Glutamatergic neuron (in vitro differentiated cells): ENCODE results near the gene FSIP2. TPM values are rescaled to one million over a fixed set of nuclear protein-coding genes. Genes with fewer than 3 reads are reported as not detected.

Experiments used
- DNase-seq: peaks from one replicate; pipeline ENCODE4 v3.0.0; 2022
- H3K27ac Mint-ChIP-seq: one replicate; pipeline ENCODE4 v1.8.0; 2020; ENCODE audit warnings: mild to moderate bottlenecking, mixed read lengths, inconsistent platforms; ENCODE audit not compliant: unreplicated experiment
- H3K27me3 Mint-ChIP-seq: one replicate; pipeline ENCODE4 v1.8.0; 2020; ENCODE audit warnings: mild to moderate bottlenecking, moderate library complexity, mixed read lengths, inconsistent platforms; ENCODE audit not compliant: unreplicated experiment
- H3K36me3 Mint-ChIP-seq: one replicate; pipeline ENCODE4 v1.8.0; 2020; ENCODE audit warnings: mild to moderate bottlenecking, mixed read lengths, inconsistent platforms; ENCODE audit not compliant: unreplicated experiment
- H3K4me1 Mint-ChIP-seq: one replicate; pipeline ENCODE4 v1.8.0; 2020; ENCODE audit warnings: mild to moderate bottlenecking, low read depth, mixed read lengths, inconsistent platforms; ENCODE audit not compliant: unreplicated experiment
- H3K4me3 Mint-ChIP-seq: one replicate; pipeline ENCODE4 v1.8.0; 2020; ENCODE audit warnings: mild to moderate bottlenecking, mixed read lengths, inconsistent platforms; ENCODE audit not compliant: unreplicated experiment
- H3K9me3 Mint-ChIP-seq: one replicate; pipeline ENCODE4 v1.8.0; 2020; ENCODE audit warnings: mild to moderate bottlenecking, moderate library complexity, mixed read lengths, inconsistent platforms; ENCODE audit not compliant: unreplicated experiment
- total RNA-seq: library from RNA; stranded (reverse); fragmentation: NEBNext Ultra II Directional; extraction: Animal tissue kit (Norgen Biotek cat#: 25700); gene quantifications from one replicate; pipeline ENCODE4 v1.2.1, GENCODE V29; 2021; ENCODE audit not compliant: unreplicated experiment
- TF ChIP-seq, protein P1 (sequence below): fragments of 200-600 bp; sonication (generic); IDR thresholded peaks from one replicate; pipeline ENCODE4 v1.5.0; 2021; ENCODE audit not compliant: partially characterized antibody, unreplicated experiment

Gene FSIP2
- total RNA-seq, 1 donor from 2014 or later = 56.4 TPM

DNA sequence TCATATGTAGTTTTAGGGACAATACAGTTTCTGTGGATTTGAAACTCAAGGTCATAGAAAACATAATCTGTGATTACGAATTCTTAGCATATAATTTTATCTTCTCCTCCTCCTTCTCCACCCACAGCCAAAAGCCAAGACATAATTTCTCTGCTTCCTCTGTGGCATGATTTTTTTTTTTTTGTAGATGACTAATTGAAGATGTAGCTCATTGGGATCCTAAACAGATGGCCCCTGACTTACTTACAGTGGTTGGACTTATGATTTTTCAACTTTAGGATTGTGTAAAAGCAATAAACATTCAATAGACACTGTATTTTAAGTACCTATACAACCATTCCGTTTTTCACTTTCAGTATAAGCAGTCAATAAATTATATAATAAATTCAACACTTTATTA is 42.3 kb downstream of the FSIP2 start:
- Mint-ChIP-seq H3K27me3 (no peaks in the 10 kb centered on the region), H3K4me3 (no peak overlapping the region), H3K36me3 (no peaks in the 10 kb centered on the region), H3K9me3 (no peaks in the 10 kb centered on the region), H3K27ac (no peak overlapping the region), H3K4me1 (no peaks in the 10 kb centered on the region)
- TF ChIP-seq, protein P1, sequence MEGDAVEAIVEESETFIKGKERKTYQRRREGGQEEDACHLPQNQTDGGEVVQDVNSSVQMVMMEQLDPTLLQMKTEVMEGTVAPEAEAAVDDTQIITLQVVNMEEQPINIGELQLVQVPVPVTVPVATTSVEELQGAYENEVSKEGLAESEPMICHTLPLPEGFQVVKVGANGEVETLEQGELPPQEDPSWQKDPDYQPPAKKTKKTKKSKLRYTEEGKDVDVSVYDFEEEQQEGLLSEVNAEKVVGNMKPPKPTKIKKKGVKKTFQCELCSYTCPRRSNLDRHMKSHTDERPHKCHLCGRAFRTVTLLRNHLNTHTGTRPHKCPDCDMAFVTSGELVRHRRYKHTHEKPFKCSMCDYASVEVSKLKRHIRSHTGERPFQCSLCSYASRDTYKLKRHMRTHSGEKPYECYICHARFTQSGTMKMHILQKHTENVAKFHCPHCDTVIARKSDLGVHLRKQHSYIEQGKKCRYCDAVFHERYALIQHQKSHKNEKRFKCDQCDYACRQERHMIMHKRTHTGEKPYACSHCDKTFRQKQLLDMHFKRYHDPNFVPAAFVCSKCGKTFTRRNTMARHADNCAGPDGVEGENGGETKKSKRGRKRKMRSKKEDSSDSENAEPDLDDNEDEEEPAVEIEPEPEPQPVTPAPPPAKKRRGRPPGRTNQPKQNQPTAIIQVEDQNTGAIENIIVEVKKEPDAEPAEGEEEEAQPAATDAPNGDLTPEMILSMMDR = no peak
- DNase-seq = no peak

GRCh38 chr2:185782223-185782769 is 43.7 kb downstream of the FSIP2 start:
- TF ChIP-seq, protein P1 = no peak
- H3K4me1 Mint-ChIP-seq = no peaks in the 10 kb centered on the region

GRCh38 chr2:185785156-185785555 is 46.6 kb downstream of the FSIP2 start:
- H3K9me3 Mint-ChIP-seq = no peaks in the 10 kb centered on the region

More at GRCh38 chr2:185782223-185782769, 43.7 kb downstream of the FSIP2 start:
- Mint-ChIP-seq H3K27me3 (no peaks in the 10 kb centered on the region), H3K27ac (no peak overlapping the region), H3K4me3 (no peak overlapping the region), H3K36me3 (no peaks in the 10 kb centered on the region), H3K9me3 (no peaks in the 10 kb centered on the region)
- no peak for DNase-seq

GRCh38 chr2:185785851-185786473 is 47.4 kb downstream of the FSIP2 start:
- H3K36me3 Mint-ChIP-seq = peaks cover 4% of the 10 kb centered on the region
- H3K27ac Mint-ChIP-seq = no peak overlapping the region
- no peaks in the 10 kb centered on the region for H3K4me1 Mint-ChIP-seq
- H3K9me3 Mint-ChIP-seq = no peaks in the 10 kb centered on the region
- no peak overlapping the region for H3K4me3 Mint-ChIP-seq
- no peak for DNase-seq
- TF ChIP-seq, protein P1 = no peak
- no peaks in the 10 kb centered on the region for H3K27me3 Mint-ChIP-seq

More at GRCh38 chr2:185785156-185785555, 46.6 kb downstream of the FSIP2 start:
- Mint-ChIP-seq H3K27me3 (no peaks in the 10 kb centered on the region), H3K36me3 (peaks cover 3% of the 10 kb centered on the region), H3K4me1 (no peaks in the 10 kb centered on the region), H3K27ac (no peak overlapping the region), H3K4me3 (no peak overlapping the region)
- TF ChIP-seq, protein P1 = no peak
- DNase-seq = no peak

- Mint-ChIP-seq H3K27me3 (no peaks in the 10 kb centered on the region), H3K36me3 (peaks cover 11% of the 10 kb centered on the region), H3K4me3 (no peak overlapping the region), H3K9me3 (peaks cover 3% of the 10 kb centered on the region), H3K27ac (no peak overlapping the region), H3K4me1 (no peaks in the 10 kb centered on the region)
- DNase-seq = no peak
- TF ChIP-seq, protein P1 = no peak
Observed at GRCh38 chr2:185787227-185788145, 48.9 kb downstream of the FSIP2 start.
